ENCODE measurements around the gene ALG11.

DNA sequence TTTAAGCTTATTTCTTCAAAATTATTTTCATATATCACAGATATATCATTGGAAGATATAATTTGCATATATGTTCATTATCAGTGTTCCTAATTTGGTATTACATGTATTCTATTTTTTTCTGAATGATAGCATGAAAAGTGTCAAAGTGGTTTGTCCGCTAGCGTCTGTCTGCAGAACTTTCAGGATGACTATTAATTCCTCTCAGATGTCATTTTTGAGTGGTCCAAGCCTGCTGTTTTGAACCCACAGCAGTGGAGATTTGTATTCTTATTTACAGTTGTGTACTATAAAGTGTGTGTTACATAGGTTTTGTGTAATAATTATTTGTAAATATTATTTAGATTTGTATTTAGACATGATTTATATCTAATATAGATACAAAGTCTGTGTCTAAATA, 20.8 kb downstream of the ALG11 start:
- TF ChIP-seq, protein P1, sequence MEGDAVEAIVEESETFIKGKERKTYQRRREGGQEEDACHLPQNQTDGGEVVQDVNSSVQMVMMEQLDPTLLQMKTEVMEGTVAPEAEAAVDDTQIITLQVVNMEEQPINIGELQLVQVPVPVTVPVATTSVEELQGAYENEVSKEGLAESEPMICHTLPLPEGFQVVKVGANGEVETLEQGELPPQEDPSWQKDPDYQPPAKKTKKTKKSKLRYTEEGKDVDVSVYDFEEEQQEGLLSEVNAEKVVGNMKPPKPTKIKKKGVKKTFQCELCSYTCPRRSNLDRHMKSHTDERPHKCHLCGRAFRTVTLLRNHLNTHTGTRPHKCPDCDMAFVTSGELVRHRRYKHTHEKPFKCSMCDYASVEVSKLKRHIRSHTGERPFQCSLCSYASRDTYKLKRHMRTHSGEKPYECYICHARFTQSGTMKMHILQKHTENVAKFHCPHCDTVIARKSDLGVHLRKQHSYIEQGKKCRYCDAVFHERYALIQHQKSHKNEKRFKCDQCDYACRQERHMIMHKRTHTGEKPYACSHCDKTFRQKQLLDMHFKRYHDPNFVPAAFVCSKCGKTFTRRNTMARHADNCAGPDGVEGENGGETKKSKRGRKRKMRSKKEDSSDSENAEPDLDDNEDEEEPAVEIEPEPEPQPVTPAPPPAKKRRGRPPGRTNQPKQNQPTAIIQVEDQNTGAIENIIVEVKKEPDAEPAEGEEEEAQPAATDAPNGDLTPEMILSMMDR (IDR thresholded peaks at IDR 0.05; ENCODE audit: low read depth, low read length, missing input control): no peak
- TF ChIP-seq SP1 (IDR thresholded peaks at IDR 0.05): no peak
- TF ChIP-seq, protein P2, sequence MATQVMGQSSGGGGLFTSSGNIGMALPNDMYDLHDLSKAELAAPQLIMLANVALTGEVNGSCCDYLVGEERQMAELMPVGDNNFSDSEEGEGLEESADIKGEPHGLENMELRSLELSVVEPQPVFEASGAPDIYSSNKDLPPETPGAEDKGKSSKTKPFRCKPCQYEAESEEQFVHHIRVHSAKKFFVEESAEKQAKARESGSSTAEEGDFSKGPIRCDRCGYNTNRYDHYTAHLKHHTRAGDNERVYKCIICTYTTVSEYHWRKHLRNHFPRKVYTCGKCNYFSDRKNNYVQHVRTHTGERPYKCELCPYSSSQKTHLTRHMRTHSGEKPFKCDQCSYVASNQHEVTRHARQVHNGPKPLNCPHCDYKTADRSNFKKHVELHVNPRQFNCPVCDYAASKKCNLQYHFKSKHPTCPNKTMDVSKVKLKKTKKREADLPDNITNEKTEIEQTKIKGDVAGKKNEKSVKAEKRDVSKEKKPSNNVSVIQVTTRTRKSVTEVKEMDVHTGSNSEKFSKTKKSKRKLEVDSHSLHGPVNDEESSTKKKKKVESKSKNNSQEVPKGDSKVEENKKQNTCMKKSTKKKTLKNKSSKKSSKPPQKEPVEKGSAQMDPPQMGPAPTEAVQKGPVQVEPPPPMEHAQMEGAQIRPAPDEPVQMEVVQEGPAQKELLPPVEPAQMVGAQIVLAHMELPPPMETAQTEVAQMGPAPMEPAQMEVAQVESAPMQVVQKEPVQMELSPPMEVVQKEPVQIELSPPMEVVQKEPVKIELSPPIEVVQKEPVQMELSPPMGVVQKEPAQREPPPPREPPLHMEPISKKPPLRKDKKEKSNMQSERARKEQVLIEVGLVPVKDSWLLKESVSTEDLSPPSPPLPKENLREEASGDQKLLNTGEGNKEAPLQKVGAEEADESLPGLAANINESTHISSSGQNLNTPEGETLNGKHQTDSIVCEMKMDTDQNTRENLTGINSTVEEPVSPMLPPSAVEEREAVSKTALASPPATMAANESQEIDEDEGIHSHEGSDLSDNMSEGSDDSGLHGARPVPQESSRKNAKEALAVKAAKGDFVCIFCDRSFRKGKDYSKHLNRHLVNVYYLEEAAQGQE (IDR thresholded peaks at IDR 0.05): no peak
- no peak for TF ChIP-seq JUND (IDR thresholded peaks at IDR 0.05)
- no peak for TF ChIP-seq FOXA2 (IDR thresholded peaks at IDR 0.05)
- no peak for TF ChIP-seq TAF1 (conservative IDR thresholded peaks at IDR 0.05)

Data from liver (tissue), 3 donors.